Esophagus squamous epithelium (tissue), 5 donors: ENCODE measurements around the gene ZMIZ1. TPM values are rescaled to one million over a fixed set of nuclear protein-coding genes. Genes with fewer than 3 reads are reported as not detected.

Source experiments
- DNase-seq: peaks from one replicate; lab custom pipeline; 2025; lab: John Stamatoyannopoulos, UW
- H3K27ac ChIP-seq, 4 donors: fragments of 200-600 bp; sonication (generic); one replicate each; pipeline ENCODE4 v1.5.1; 2016 to 2019; ENCODE audit warnings: mild to moderate bottlenecking in 1 of 4
- H3K27me3 ChIP-seq, 4 donors: fragments of 200-600 bp; sonication (generic); 1 replicate in 3 of 4; 2 replicates in 1 of 4; pipeline versions ENCODE4 v1.5.1 to v1.6.0; 2017 to 2021; ENCODE audit warnings: antibody characterized with exemption in 1 of 4
- H3K36me3 ChIP-seq, 3 donors: fragments of 200-600 bp; sonication (generic); one replicate each; pipeline ENCODE4 v1.5.1; 2016 to 2019
- H3K4me1 ChIP-seq, 3 donors: fragments of 200-600 bp; sonication (generic); one replicate each; pipeline ENCODE4 v1.5.1; 2017 to 2019
- H3K4me3 ChIP-seq, 4 donors: fragments of 200-600 bp; sonication (generic); 1 replicate in 3 of 4; 2 replicates in 1 of 4; pipeline ENCODE4 v1.5.1; 2016 to 2019; ENCODE audit warnings: mild to moderate bottlenecking in 2 of 4, moderate library complexity in 1 of 4
- H3K9me3 ChIP-seq, 3 donors: fragments of 200-600 bp; sonication (generic); one replicate each; pipeline ENCODE4 v1.5.1; 2016 to 2019
- POLR2A ChIP-seq, 4 donors: fragments of 450-650 bp; IDR thresholded peaks; one replicate each; pipeline ENCODE4 v1.6.1; 2017; ENCODE audit warnings: antibody characterized with exemption in 4 of 4, mild to moderate bottlenecking in 4 of 4, moderate library complexity in 3 of 4
- WGBS, 2 donors: methylation state at CpG; one replicate each; pipeline ENCODE4 v1.1.5; 2018; 5-methylcytosine and 5-hydroxymethylcytosine counted together
- intact Hi-C: fragments of 100-400 bp; cut with DNase I; formaldehyde crosslinking; loops from one replicate; pipeline ENCODE4 v1.15.0; 2022
- total RNA-seq, 4 donors: library from RNA; depleted of rRNA; stranded (reverse); fragments of >200 nt; gene quantifications; one replicate each; pipeline ENCODE4 v1.1.0, GENCODE V29; 2016
- TF ChIP-seq, protein P1 (sequence below), 6 experiments: fragments of 450-650 bp in 4 of 6; fragments of 200-600 bp in 2 of 6; sonication (generic) in 2 of 6; IDR thresholded peaks; one replicate each; pipeline ENCODE4 v1.5.1; 2016 to 2019; ENCODE audit warnings: antibody characterized with exemption in 6 of 6, mild to moderate bottlenecking in 4 of 6, moderate library complexity in 4 of 6
- donor health status: DM: yes; HTN: yes; CAD: no.

Gene ZMIZ1
- total RNA-seq, 4 donors from 2014 or later: 28.2 to 79.5 (median 40.4) TPM

DNA sequence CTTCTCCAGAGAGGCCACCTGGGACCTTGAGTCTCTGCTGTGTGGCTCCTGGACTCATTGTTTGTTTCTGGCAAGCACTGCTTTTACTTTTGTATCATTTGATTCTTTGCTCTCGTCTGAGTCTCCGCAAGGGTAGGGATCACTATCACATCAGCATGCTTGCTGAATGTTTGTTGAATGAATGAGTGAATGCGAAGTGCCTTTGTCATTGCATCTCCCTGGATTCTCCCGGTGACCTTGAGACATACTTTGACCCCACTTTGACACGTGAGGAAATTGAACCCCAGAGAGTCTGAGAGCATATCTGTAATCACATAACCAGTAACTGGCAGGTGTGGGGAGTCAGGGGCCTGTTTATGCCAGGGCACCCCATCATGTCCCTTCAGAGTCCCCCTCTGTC, 92.8 kb downstream of the ZMIZ1 start:
- H3K9me3 ChIP-seq: no peaks in the 10 kb centered on the region
- intact Hi-C loops: no loop called here
- H3K36me3 ChIP-seq: peaks cover 0 to 65% (median 8%) of the 10 kb centered on the region in 3 donors
- peaks cover 41 to 97% (median 64%) of the 10 kb centered on the region in 3 donors for H3K4me1 ChIP-seq
- no peak overlapping the region for H3K4me3 ChIP-seq
- TF ChIP-seq POLR2A (IDR thresholded peaks at IDR 0.05): no peak
- TF ChIP-seq, protein P1, sequence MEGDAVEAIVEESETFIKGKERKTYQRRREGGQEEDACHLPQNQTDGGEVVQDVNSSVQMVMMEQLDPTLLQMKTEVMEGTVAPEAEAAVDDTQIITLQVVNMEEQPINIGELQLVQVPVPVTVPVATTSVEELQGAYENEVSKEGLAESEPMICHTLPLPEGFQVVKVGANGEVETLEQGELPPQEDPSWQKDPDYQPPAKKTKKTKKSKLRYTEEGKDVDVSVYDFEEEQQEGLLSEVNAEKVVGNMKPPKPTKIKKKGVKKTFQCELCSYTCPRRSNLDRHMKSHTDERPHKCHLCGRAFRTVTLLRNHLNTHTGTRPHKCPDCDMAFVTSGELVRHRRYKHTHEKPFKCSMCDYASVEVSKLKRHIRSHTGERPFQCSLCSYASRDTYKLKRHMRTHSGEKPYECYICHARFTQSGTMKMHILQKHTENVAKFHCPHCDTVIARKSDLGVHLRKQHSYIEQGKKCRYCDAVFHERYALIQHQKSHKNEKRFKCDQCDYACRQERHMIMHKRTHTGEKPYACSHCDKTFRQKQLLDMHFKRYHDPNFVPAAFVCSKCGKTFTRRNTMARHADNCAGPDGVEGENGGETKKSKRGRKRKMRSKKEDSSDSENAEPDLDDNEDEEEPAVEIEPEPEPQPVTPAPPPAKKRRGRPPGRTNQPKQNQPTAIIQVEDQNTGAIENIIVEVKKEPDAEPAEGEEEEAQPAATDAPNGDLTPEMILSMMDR (IDR thresholded peaks at IDR 0.05): no peak
- H3K27ac ChIP-seq: peak overlapping the region in 2 of 4 donors; percentile 49 to 90
- DNase-seq: no peak
- WGBS, 2 donors: 70 to 71% methylated on average over 5 of the region's 5 CpGs
- H3K27me3 ChIP-seq: no peaks in the 10 kb centered on the region

DNA sequence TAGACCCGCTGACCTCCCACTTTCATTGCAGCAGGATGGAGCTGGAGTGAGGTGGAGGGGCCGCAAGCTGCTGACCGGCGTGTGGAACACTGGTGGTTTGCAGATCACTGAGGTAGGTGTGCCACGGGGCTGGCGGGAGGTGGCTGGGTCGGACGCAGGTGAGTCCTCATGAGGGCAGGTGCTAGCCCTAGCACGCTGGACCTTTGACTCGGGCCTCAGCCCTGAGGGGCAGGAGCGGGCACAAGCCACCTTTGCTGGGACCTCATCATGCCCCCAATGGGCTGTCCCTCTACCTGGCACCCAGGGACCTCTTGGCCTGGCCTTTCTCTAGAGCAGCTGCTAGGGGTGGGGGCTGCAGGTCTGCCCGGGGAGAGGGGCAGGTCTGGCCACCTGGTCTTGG, 93.3 kb downstream of the ZMIZ1 start:
- H3K36me3 ChIP-seq: peaks cover 0 to 68% (median 8%) of the 10 kb centered on the region in 3 donors
- peaks cover 38 to 93% (median 60%) of the 10 kb centered on the region in 3 donors for H3K4me1 ChIP-seq
- 100% methylated on average over 1 to 3 of the region's 12 CpGs for WGBS, 2 donors
- H3K27ac ChIP-seq: peak overlapping the region in 1 of 4 donors; percentile 49
- intact Hi-C loops: no loop called here
- no peaks in the 10 kb centered on the region for H3K9me3 ChIP-seq
- no peak overlapping the region for H3K4me3 ChIP-seq
- TF ChIP-seq, protein P1 (IDR thresholded peaks at IDR 0.05): no peak
- DNase-seq: no peak
- H3K27me3 ChIP-seq: no peaks in the 10 kb centered on the region

DNA sequence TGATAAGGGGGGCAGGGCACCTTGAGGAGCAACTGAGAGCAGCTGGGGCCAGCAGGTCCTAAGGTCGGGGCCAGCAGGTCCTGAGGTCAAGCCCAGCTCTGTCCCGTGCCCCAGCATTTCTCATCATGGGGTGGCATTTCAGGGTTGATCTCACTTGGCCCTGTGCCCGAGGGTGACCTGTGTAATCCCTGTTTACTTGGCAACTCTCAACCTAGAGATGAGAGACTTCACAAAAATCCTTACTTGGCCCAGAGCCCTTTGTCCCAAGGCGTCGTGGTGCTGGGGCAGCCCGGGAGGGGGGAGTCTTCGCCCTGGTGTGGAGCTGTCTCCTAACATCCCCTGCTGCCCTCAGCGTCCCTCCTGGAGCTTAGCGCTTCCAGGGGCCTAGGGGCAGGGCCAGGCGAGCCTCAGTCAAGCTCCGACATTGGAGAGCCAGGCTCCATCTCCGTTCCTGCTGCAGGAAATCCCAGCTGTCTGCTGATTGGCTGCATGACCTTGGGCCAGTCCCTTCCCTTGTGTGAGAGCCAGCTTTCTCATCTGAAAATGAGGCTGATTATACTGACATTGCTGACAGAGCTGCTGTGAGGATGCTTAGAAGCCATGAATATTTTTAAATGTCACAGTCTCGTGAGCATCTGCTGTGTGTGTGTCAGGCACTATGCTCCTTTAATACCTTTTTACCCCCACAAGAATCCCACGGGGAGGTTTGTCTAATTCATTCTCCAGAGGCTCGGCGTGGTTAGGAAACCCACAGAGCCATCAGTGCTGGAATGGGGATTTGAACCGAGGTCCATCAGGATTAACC, 94.3 kb downstream of the ZMIZ1 start:
- H3K27me3 ChIP-seq: no peaks in the 10 kb centered on the region
- DNase-seq: no peak
- peaks cover 27 to 82% (median 49%) of the 10 kb centered on the region in 3 donors for H3K4me1 ChIP-seq
- intact Hi-C loops: no loop called here
- H3K36me3 ChIP-seq: peaks cover 7 to 79% (median 8%) of the 10 kb centered on the region in 3 donors
- H3K27ac ChIP-seq: peak overlapping the region in 3 of 4 donors; percentile 52 to 75 (median 68)
- H3K4me3 ChIP-seq: no peak overlapping the region
- 20 to 47% methylated on average over 2 to 14 of the region's 17 CpGs for WGBS, 2 donors
- TF ChIP-seq POLR2A (IDR thresholded peaks at IDR 0.05): no peak
- TF ChIP-seq, protein P1 (IDR thresholded peaks at IDR 0.05): no peak
- no peaks in the 10 kb centered on the region for H3K9me3 ChIP-seq

DNA sequence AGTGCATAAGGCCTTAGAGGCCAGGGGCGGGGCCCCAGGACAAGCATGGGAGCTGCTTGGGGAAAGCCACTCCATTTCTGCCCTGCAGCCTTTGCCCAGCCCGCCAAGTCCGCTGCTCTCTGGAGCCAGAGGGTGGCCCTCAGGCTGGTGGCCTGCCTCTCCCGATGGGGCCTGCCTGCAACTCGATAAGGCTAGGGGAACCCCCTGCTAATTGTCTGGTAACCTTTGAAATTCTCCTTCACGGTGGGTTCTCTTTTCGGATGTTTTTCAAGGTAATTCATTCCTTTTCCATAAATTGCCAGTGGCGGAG, 94.9 kb downstream of the ZMIZ1 start:
- no peak for TF ChIP-seq POLR2A (IDR thresholded peaks at IDR 0.05)
- TF ChIP-seq, protein P1 (IDR thresholded peaks at IDR 0.05): no peak
- DNase-seq: no peak
- no peak overlapping the region for H3K4me3 ChIP-seq
- intact Hi-C loops: no loop called here
- no peaks in the 10 kb centered on the region for H3K9me3 ChIP-seq
- peaks cover 22 to 77% (median 44%) of the 10 kb centered on the region in 3 donors for H3K4me1 ChIP-seq
- peaks cover 9 to 84% (median 13%) of the 10 kb centered on the region in 3 donors for H3K36me3 ChIP-seq
- no peaks in the 10 kb centered on the region for H3K27me3 ChIP-seq
- peak overlapping the region in 2 of 4 donors; percentile 68 to 75 for H3K27ac ChIP-seq
- WGBS, 2 donors: 82 to 84% methylated on average over 5 to 6 of the region's 8 CpGs

DNA sequence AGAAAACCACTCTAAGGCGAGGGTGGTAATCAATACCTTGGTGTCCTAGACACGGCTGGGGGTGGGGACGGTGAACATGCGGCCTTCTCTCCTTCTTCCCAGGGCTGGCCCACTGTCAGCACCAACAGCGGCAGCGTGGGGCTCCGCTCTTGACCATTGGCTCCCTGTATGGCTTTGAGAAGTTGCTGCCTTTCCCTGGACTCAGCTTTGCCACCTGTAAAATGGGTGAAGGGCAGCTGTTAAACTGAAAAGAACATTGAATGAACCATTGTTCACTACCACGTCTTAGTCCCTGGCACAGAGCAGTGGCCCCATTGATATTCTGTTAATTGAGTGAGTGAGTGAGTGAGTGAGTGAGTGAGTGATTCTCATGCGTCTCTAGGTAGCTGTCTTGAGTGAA, 95.3 kb downstream of the ZMIZ1 start:
- DNase-seq: no peak
- H3K4me1 ChIP-seq: peaks cover 19 to 72% (median 39%) of the 10 kb centered on the region in 3 donors
- 86 to 87% methylated on average over 9 of the region's 9 CpGs for WGBS, 2 donors
- TF ChIP-seq POLR2A (IDR thresholded peaks at IDR 0.05): no peak
- TF ChIP-seq, protein P1 (IDR thresholded peaks at IDR 0.05): no peak
- no peak overlapping the region for H3K4me3 ChIP-seq
- intact Hi-C loops: no loop called here
- peaks cover 12 to 89% (median 18%) of the 10 kb centered on the region in 3 donors for H3K36me3 ChIP-seq
- H3K27me3 ChIP-seq: no peaks in the 10 kb centered on the region
- no peaks in the 10 kb centered on the region for H3K9me3 ChIP-seq
- H3K27ac ChIP-seq: no peak overlapping the region
